Ascending aorta (tissue), 2 donors: ENCODE data around the gene STK17A. TPM values are rescaled to one million over a fixed set of nuclear protein-coding genes. Genes with fewer than 3 reads are reported as not detected.

Experiments
- DNase-seq, 2 donors: peaks; one replicate each; pipeline ENCODE4 v3.0.0-alpha.2; 2019; ENCODE audit warnings: low spot score in 2 of 2
- H3K27ac ChIP-seq, 2 donors: fragments of 200-600 bp; sonication (generic); one replicate each; pipeline ENCODE4 v1.5.1; 2016 to 2017; ENCODE audit warnings: mild to moderate bottlenecking in 1 of 2
- H3K27me3 ChIP-seq: fragments of 200-600 bp; sonication (generic); one replicate; pipeline ENCODE4 v1.5.1; 2017
- H3K36me3 ChIP-seq, 2 donors: fragments of 200-600 bp; sonication (generic); one replicate each; pipeline ENCODE4 v1.5.1; 2016
- H3K4me1 ChIP-seq, 2 donors: fragments of 200-600 bp; sonication (generic); one replicate each; pipeline ENCODE4 v1.5.1; 2016 to 2017; ENCODE audit warnings: mild to moderate bottlenecking in 1 of 2
- H3K4me3 ChIP-seq, 2 donors: fragments of 200-600 bp; sonication (generic); one replicate each; pipeline ENCODE4 v1.5.1; 2016 to 2017; ENCODE audit warnings: mild to moderate bottlenecking in 1 of 2
- H3K9me3 ChIP-seq, 2 donors: fragments of 200-600 bp; sonication (generic); one replicate each; pipeline ENCODE4 v1.5.1; 2016
- CTCF ChIP-seq, 3 experiments: fragments of 200-600 bp in 2 of 3; fragments of 450-650 bp in 1 of 3; sonication (generic) in 2 of 3; IDR thresholded peaks; one replicate each; pipeline ENCODE4 v1.5.1; 2016 to 2019; ENCODE audit warnings: antibody characterized with exemption in 3 of 3, mild to moderate bottlenecking in 1 of 3, moderate library complexity in 1 of 3
- intact Hi-C: fragments of 100-400 bp; cut with DNase I; formaldehyde crosslinking; loops from one replicate; pipeline ENCODE4 v1.15.1; 2023
- total RNA-seq: library from RNA; depleted of rRNA; stranded (reverse); fragments of >200 nt; gene quantifications from one replicate; pipeline ENCODE4 v1.1.0, GENCODE V29; 2016

STK17A gene
- total RNA-seq, 1 donor from 2014 or later, result 9.6 TPM

- Histone ChIP-seq H3K4me3 (no peak overlapping the region), H3K27me3 (no peaks in the 10 kb centered on the region), H3K27ac (no peak overlapping the region), H3K36me3 (no peaks in the 10 kb centered on the region), H3K9me3 (no peaks in the 10 kb centered on the region), H3K4me1 (no peaks in the 10 kb centered on the region)
- DNase-seq, result no peak
- no peak for TF ChIP-seq CTCF (IDR thresholded peaks at IDR 0.05)
- intact Hi-C loops, result no loop called here
These were observed 23.0 kb upstream of the STK17A start for GRCh38 chr7:43559946-43560335.

GRCh38 chr7:43560742-43561330, 22.1 kb upstream of the STK17A start:
- no peak for TF ChIP-seq CTCF (IDR thresholded peaks at IDR 0.05)
- no peaks in the 10 kb centered on the region for H3K36me3 ChIP-seq
- no peaks in the 10 kb centered on the region for H3K4me1 ChIP-seq
- DNase-seq, result no peak
- no peaks in the 10 kb centered on the region for H3K9me3 ChIP-seq
- H3K4me3 ChIP-seq, result no peak overlapping the region
- no peak overlapping the region for H3K27ac ChIP-seq
- intact Hi-C loops, result no loop called here
- no peaks in the 10 kb centered on the region for H3K27me3 ChIP-seq

- DNase-seq, result no peak
- no peak for TF ChIP-seq CTCF (IDR thresholded peaks at IDR 0.05)
- no peak overlapping the region for H3K27ac ChIP-seq
- H3K4me1 ChIP-seq, result no peaks in the 10 kb centered on the region
- H3K36me3 ChIP-seq, result no peaks in the 10 kb centered on the region
- intact Hi-C loops, result no loop called here
- no peaks in the 10 kb centered on the region for H3K27me3 ChIP-seq
- H3K9me3 ChIP-seq, result no peaks in the 10 kb centered on the region
- no peak overlapping the region for H3K4me3 ChIP-seq
These were observed 20.5 kb upstream of the STK17A start for GRCh38 chr7:43562383-43562782.

- Histone ChIP-seq H3K27ac (no peak overlapping the region), H3K9me3 (no peaks in the 10 kb centered on the region), H3K27me3 (no peaks in the 10 kb centered on the region), H3K4me3 (no peak overlapping the region), H3K36me3 (no peaks in the 10 kb centered on the region), H3K4me1 (no peaks in the 10 kb centered on the region)
- no peak for DNase-seq
- intact Hi-C loops, result no loop called here
- TF ChIP-seq CTCF (IDR thresholded peaks at IDR 0.05), result no peak
These were observed 17.1 kb upstream of the STK17A start for GRCh38 chr7:43565786-43566185.

- Histone ChIP-seq H3K36me3 (no peaks in the 10 kb centered on the region), H3K27ac (no peak overlapping the region), H3K27me3 (no peaks in the 10 kb centered on the region), H3K9me3 (no peaks in the 10 kb centered on the region), H3K4me3 (no peak overlapping the region), H3K4me1 (no peaks in the 10 kb centered on the region)
- intact Hi-C loops, result no loop called here
- no peak for TF ChIP-seq CTCF (IDR thresholded peaks at IDR 0.05)
- no peak for DNase-seq
These were observed 14.4 kb upstream of the STK17A start for GRCh38 chr7:43568529-43568928.

- Histone ChIP-seq H3K27ac (no peak overlapping the region), H3K27me3 (no peaks in the 10 kb centered on the region), H3K4me1 (no peaks in the 10 kb centered on the region), H3K4me3 (no peak overlapping the region), H3K36me3 (no peaks in the 10 kb centered on the region), H3K9me3 (no peaks in the 10 kb centered on the region)
- no peak for DNase-seq
- intact Hi-C loops, result no loop called here
- no peak for TF ChIP-seq CTCF (IDR thresholded peaks at IDR 0.05)
These were observed 13.5 kb upstream of the STK17A start for GRCh38 chr7:43569424-43569823.
